Measurements from ENCODE around the gene FANCE. TPM values are rescaled to one million over a fixed set of nuclear protein-coding genes. Genes with fewer than 3 reads are reported as not detected.

FANCE gene
- total RNA-seq, 1 experiment from 2014 or later: 6.9 TPM

GRCh38 chr6:35410131-35410530, 42.0 kb upstream of the FANCE start:
- Histone ChIP-seq H4K20me1 (ENCODE audit: insufficient read depth) (no peaks in the 10 kb centered on the region), H2AFZ (no peak overlapping the region), H3K27ac (no peak overlapping the region), H3K4me1 (replicated peaks; ENCODE audit: insufficient read depth) (peaks cover 8% of the 10 kb centered on the region), H3K79me2 (ENCODE audit: low read depth) (no peaks in the 10 kb centered on the region), H3K4me2 (no peak overlapping the region), H3F3A (ENCODE audit: insufficient read depth, low read depth) (peaks cover 7% of the 10 kb centered on the region; the same call in 1 of the 2 replicates), H3K4me3 (no peak overlapping the region), H3K27me3 (ENCODE audit: insufficient read depth, low read depth) (no peaks in the 10 kb centered on the region), H3K9me3 (ENCODE audit: insufficient read depth, low read depth) (no peaks in the 10 kb centered on the region), H3K36me3 (ENCODE audit: low read depth) (no peaks in the 10 kb centered on the region), H3K9me2 (ENCODE audit: insufficient read depth) (no peaks in the 10 kb centered on the region)
- no TSS peak for BruUV-seq (replicated peaks)
- ChIA-PET POLR2A (ENCODE audit: unreplicated experiment) (no interaction called here), CTCF (no interaction called here)
- no peak for DNase-seq
- TF ChIP-seq EZH2 (IDR thresholded peaks at IDR 0.05; ENCODE audit: low read depth) (no peak), CTCF (conservative IDR thresholded peaks at IDR 0.05) (no peak)
- intact Hi-C loops (cut with micrococcal nuclease; ENCODE audit: unreplicated experiment): no loop called here

- BruUV-seq (replicated peaks): no TSS peak
- intact Hi-C loops (cut with micrococcal nuclease; ENCODE audit: unreplicated experiment): no loop called here
- Histone ChIP-seq H3F3A (ENCODE audit: insufficient read depth, low read depth) (peaks cover 7% of the 10 kb centered on the region; the same call in 1 of the 2 replicates), H3K4me2 (no peak overlapping the region), H3K36me3 (ENCODE audit: low read depth) (no peaks in the 10 kb centered on the region), H3K9me2 (ENCODE audit: insufficient read depth) (no peaks in the 10 kb centered on the region), H3K9me3 (ENCODE audit: insufficient read depth, low read depth) (no peaks in the 10 kb centered on the region), H4K20me1 (ENCODE audit: insufficient read depth) (no peaks in the 10 kb centered on the region), H3K4me1 (replicated peaks; ENCODE audit: insufficient read depth) (peaks cover 15% of the 10 kb centered on the region), H3K79me2 (ENCODE audit: low read depth) (no peaks in the 10 kb centered on the region), H3K27ac (no peak overlapping the region), H3K4me3 (no peak overlapping the region), H2AFZ (no peak overlapping the region), H3K27me3 (ENCODE audit: insufficient read depth, low read depth) (no peaks in the 10 kb centered on the region)
- POLR2A ChIA-PET (ENCODE audit: unreplicated experiment): no interaction called here
- CTCF ChIA-PET: interaction anchor here (0.5 kb wide), 1 partner anchor 29 kb away, joined by 7 read pairs; no protein-coding TSS in a partner anchor
- TF ChIP-seq CTCF (conservative IDR thresholded peaks at IDR 0.05) (no peak), EZH2 (IDR thresholded peaks at IDR 0.05; ENCODE audit: low read depth) (no peak)
- no peak for DNase-seq
Measured at GRCh38 chr6:35411066-35411465, 41.1 kb upstream of the FANCE start.

GRCh38 chr6:35412102-35412501, 40.0 kb upstream of the FANCE start:
- H3K27me3 ChIP-seq (ENCODE audit: insufficient read depth, low read depth): no peaks in the 10 kb centered on the region
- CTCF ChIA-PET: no interaction called here
- no peak overlapping the region for H3K4me2 ChIP-seq
- H2AFZ ChIP-seq: no peak overlapping the region
- H4K20me1 ChIP-seq (ENCODE audit: insufficient read depth): no peaks in the 10 kb centered on the region
- no TSS peak for BruUV-seq (replicated peaks)
- H3K27ac ChIP-seq: no peak overlapping the region
- intact Hi-C loops (cut with micrococcal nuclease; ENCODE audit: unreplicated experiment): no loop called here
- POLR2A ChIA-PET (ENCODE audit: unreplicated experiment): no interaction called here
- TF ChIP-seq CTCF (conservative IDR thresholded peaks at IDR 0.05): no peak
- no peak for TF ChIP-seq EZH2 (IDR thresholded peaks at IDR 0.05; ENCODE audit: low read depth)
- no peak overlapping the region for H3K4me3 ChIP-seq
- H3K9me2 ChIP-seq (ENCODE audit: insufficient read depth): no peaks in the 10 kb centered on the region
- H3K9me3 ChIP-seq (ENCODE audit: insufficient read depth, low read depth): no peaks in the 10 kb centered on the region
- peaks cover 7% of the 10 kb centered on the region; the same call in 1 of the 2 replicates for H3F3A ChIP-seq (ENCODE audit: insufficient read depth, low read depth)
- H3K79me2 ChIP-seq (ENCODE audit: low read depth): no peaks in the 10 kb centered on the region
- no peak for DNase-seq
- H3K4me1 ChIP-seq (replicated peaks; ENCODE audit: insufficient read depth): peaks cover 15% of the 10 kb centered on the region
- no peaks in the 10 kb centered on the region for H3K36me3 ChIP-seq (ENCODE audit: low read depth)
